Measurements from ENCODE around the gene AMOTL2. TPM values are rescaled to one million over a fixed set of nuclear protein-coding genes. Genes with fewer than 3 reads are reported as not detected.
A peak's percentile ranks its signal among the peaks of the same experiment; 100 is the strongest.

The AMOTL2 gene
- total RNA-seq, 1 donor = 65.0 TPM

GRCh38 chr3:134359121-134360010, 14.9 kb downstream of the AMOTL2 start:
- TF ChIP-seq CTCF (IDR thresholded peaks at IDR 0.05; ENCODE audit: insufficient read depth, low read length) = no peak
- DNase-seq (ENCODE audit: low read depth) = peak; percentile 19
- no peak overlapping the region for H3K4me3 ChIP-seq (ENCODE audit: low read depth, low read length)

DNA sequence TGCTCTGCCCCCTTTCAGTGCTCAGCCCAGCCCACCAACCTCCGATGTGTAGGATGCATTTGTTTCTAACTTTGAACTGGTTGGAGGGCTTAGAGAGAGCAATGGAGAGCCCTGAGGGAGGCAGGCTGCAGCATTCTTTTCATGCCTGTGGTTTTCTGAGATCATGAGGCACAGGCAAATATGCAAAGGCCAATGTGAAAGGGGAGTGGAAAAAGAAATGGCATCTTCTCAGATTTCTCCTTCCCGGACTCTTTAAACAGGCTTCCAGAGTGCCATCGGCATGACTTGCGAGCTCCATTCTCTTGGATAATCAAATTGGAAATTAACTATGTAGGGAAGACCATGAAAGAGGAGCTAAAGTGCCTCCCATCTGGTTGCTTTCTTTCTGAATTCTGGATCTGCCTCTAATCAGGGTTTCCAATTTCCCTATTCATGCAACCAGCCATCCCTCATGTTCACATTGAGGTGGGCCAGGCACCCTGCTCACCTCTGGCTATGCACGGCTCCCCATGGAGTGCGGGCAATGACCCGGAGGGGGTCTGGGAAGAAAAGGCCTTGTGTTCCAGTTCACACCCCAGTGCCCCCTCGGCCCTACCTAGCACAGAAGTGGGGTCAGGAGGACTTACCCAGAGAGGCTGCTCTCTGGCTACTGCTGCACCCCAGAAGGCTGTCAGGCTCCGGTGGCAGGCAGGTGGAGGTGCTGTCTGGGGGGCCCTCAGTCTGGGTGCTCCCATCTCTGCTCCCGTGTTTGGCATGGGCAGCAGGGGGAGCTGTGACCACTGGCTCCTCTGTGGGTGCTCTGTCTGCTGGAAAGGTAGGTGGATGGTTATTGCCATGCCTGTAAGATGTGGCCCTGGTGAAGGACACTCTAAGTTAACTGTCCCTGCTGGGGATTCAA, 16.1 kb downstream of the AMOTL2 start:
- TF ChIP-seq CTCF (IDR thresholded peaks at IDR 0.05; ENCODE audit: insufficient read depth, low read length) = peak; percentile 39
- H3K4me3 ChIP-seq (ENCODE audit: low read depth, low read length) = peak overlapping the region; percentile 33
- peak; percentile 98 for DNase-seq (ENCODE audit: low read depth)

GRCh38 chr3:134357261-134357913, 16.9 kb downstream of the AMOTL2 start:
- H3K4me3 ChIP-seq (ENCODE audit: low read depth, low read length) = peak overlapping the region; percentile 33
- DNase-seq (ENCODE audit: low read depth) = no peak
- no peak for TF ChIP-seq CTCF (IDR thresholded peaks at IDR 0.05; ENCODE audit: insufficient read depth, low read length)

- no peak for TF ChIP-seq CTCF (IDR thresholded peaks at IDR 0.05; ENCODE audit: insufficient read depth, low read length)
- no peak for DNase-seq (ENCODE audit: low read depth)
- H3K4me3 ChIP-seq (ENCODE audit: low read depth, low read length) = no peak overlapping the region
Measured at GRCh38 chr3:134356411-134357040, 17.7 kb downstream of the AMOTL2 start.

DNA sequence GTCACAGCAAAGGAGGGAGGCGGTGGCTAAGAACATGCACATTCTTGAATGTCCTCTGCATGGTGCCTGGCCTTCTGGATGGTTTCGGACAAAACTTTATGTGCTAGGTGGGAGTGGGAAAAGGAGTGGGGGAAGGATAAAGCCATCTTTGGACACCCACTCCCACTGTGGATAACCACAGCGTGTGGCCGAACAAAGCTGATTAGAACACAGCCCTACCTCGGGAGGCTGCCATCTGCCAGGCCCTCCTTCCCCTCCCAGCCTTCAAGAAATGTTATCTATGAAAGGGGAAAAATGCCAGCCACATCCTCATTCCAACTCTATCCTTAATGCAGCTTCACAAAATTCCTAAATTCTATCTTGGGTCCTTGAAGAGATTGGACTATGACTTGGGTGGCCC, 18.8 kb downstream of the AMOTL2 start:
- no peak for TF ChIP-seq CTCF (IDR thresholded peaks at IDR 0.05; ENCODE audit: insufficient read depth, low read length)
- peak; percentile 25 for DNase-seq (ENCODE audit: low read depth)
- H3K4me3 ChIP-seq (ENCODE audit: low read depth, low read length) = no peak overlapping the region
